GM19372 (cell line): ENCODE data around the gene TBX3.

Source experiments
- ATAC-seq: cut with Tn5 transposase; IDR thresholded peaks from one replicate; pipeline ENCODE4 v1.9.1; 2021; ENCODE audit warnings: mild to moderate bottlenecking, low read depth, moderate library complexity; ENCODE audit not compliant: unreplicated experiment

Gene TBX3

GRCh38 chr12:114697243-114697716, 13.3 kb upstream of the TBX3 start:
- ATAC-seq = no peak

DNA sequence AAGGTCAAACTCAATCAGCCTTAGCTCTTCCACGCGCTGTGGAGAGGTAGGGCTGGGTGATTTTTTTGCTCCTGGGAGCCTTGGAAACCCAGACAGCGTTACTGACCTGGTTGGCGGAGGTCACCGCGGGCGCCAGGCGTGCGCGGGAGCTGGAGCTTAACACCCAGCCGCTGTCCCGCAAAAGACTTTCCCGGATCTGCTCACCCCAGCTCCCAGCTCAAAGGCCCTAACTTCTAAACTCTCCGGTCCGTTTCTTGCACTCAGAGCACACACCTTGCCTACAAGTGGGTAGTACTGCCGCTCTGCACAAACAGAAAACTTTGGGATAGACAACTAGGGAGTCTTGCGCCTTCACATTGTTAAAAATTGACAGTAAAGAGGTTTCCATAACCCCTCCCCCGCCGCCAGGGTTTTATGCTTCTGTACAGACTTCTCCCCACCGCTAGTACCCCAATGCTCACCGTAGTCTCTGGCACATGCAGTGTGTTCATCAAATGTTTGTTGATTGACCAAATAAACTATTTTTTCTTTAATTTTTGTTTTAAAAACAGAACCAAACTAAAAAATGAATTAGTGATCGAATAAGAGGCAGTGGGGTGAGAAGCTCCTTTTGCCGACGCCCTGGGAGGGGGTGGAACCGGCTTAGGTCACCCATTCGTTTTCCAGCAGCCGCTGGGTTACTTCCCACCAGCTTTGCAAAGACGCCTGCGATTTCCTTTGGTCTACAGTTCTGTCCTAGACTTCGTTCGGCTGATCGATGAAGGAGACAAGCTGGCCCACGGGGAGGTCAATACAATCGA, 12.7 kb upstream of the TBX3 start:
- no peak for ATAC-seq

GRCh38 chr12:114695305-114695592, 11.3 kb upstream of the TBX3 start:
- no peak for ATAC-seq

- no peak for ATAC-seq
These were observed 10.7 kb upstream of the TBX3 start for GRCh38 chr12:114694436-114695304.

DNA sequence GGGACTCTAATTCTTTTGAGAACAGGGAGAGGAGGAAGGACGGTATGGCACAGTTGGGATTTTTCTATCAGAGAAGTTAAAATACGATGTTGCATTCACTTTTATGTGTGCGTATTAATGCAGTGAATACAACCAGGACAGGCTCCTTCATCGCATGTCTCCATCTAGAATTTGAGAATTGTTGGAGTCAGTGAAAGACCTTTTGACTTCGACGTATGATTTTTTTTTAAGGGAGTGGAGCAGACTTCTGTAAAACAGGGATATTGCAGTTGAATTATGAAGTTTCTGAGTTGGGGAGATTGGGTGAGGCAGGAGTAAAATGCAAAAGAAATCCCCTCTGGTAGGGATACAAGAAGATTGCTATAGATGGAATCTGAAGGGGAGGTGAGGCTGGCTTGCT, 9.6 kb upstream of the TBX3 start:
- ATAC-seq = no peak

DNA sequence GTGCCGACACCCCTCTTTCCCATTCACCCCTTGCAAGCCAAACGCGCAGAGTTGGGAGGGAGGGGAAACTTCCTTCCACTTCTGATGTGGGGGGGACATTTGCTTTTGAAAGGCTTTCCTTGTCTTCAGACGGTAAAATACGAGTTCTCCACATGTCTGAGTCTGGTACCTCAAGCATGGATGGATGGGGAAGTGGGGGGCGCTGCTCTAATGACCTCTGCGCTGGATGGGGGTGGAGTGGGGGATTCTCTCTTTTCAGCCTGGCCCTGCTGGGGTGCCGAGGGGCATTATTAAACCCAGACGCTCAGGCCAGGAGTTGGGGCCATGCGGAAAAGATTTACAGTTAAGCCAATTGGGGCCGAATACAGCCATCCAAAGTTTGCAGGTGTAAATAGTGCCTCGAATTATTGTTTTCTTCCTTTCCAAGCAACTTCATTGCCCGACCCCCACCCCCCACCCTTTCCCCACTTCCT, 9.1 kb upstream of the TBX3 start:
- no peak for ATAC-seq

DNA sequence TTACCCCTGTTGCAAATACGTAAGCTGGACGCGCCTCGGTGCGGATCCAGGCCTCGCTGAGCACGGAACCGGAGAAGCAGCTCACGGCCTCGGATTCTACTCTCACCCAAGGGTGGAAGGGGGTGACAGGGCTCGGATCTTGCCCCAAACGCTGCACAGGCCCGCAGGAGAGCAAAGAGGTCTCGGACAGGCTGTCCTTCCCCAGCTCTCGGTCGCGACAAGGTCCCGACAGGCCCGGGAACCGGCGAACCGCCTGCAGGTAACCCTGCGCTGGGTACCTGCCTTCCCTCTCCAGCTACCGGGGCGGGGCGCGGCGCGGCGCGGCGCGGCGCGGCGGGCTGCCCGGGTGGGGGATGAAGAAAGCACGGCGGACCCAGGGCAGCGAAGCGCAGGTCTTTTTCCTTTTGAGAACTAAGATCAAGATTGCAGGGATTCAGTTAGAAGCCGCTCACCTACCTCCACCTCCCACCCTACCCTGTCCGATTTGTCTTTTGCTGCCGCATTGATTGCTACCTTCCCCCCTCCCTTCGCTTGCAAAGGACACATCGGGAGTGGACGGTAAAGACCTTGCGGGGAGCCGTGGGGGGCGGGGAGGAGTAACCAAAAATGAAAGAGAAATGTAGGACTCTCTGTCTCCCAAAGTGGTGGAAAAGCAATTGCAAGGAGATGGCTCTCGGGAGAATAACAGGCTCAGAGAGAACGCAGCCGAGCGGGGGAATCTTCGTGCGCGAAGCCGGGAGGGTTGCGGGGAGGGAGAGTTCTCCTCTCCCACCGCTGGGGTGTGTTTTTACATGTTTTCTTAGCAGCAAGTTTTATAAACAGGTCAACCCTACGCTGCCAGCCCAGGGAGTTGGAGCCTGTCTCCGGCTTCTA, 8.4 kb upstream of the TBX3 start:
- no peak for ATAC-seq

GRCh38 chr12:114691763-114692185, 7.8 kb upstream of the TBX3 start:
- ATAC-seq = no peak

GRCh38 chr12:114691196-114691595, 7.2 kb upstream of the TBX3 start:
- ATAC-seq = no peak

GRCh38 chr12:114690267-114691135, 6.5 kb upstream of the TBX3 start:
- no peak for ATAC-seq

GRCh38 chr12:114689075-114689994, 5.4 kb upstream of the TBX3 start:
- ATAC-seq = no peak

- no peak for ATAC-seq
These were observed 4.4 kb upstream of the TBX3 start for GRCh38 chr12:114688256-114688845.

- ATAC-seq = no peak
These were observed 3.8 kb upstream of the TBX3 start for GRCh38 chr12:114687802-114688201.

GRCh38 chr12:114686773-114687500, 3.0 kb upstream of the TBX3 start:
- ATAC-seq = no peak

DNA sequence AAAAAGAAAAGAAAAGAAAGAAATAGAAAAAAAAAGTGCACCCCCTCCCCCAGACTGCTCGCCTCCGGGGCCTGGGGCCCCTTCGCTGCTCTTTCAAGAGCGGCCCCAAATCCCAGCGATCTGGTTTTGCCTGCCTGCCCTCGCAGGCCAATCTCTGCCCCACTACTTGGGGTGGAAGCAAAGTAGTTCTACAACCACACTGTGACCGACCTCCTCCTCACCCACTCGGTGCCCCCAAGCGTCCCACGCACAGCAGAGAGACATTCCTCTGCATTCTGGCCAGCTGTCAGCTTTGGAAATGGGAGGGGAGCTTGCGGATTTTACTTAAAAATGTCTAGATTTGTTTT, 2.4 kb upstream of the TBX3 start:
- no peak for ATAC-seq

DNA sequence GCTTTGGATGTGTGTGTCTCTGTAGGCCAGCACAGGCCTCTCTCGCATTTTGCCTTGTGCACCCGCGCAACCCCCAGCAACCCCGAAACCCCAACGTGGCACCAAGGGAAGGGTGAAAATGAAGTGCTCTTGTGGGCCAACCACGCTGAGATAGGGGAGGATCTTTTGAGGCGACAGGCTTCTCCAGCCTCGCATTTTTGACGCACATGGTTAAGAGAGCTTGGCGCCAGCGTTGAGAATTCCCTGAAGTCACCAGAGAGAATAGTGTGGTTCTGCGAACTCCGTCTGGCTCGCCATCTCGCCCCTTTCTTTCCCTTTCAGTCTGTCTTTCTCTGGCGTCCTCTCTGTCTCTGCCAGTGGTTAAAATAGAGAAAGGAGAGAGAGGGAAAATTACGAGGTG, 1.9 kb upstream of the TBX3 start:
- ATAC-seq = no peak

DNA sequence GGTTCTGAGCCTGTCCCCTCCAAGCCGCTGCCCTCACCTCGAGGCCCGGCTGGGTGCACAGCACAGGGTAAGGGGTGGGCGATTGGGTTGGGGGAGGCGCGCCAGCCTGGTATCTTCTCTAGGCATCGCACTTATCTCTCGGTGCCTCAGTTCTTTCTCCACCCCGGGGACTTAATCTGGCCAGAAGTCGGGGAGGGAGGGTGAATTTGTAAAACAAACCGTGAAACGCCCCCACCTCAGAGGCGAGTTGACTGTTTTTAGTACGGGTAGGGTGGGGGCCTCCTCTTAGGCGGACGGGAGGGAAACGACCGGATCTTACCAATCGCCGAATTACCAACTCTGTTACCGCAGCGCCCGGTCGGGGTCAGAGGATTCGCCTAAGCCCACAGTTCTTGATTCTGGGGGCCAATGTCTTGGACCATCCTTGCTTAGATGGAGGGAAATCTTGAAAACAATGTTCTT, 1.4 kb upstream of the TBX3 start:
- ATAC-seq = no peak

DNA sequence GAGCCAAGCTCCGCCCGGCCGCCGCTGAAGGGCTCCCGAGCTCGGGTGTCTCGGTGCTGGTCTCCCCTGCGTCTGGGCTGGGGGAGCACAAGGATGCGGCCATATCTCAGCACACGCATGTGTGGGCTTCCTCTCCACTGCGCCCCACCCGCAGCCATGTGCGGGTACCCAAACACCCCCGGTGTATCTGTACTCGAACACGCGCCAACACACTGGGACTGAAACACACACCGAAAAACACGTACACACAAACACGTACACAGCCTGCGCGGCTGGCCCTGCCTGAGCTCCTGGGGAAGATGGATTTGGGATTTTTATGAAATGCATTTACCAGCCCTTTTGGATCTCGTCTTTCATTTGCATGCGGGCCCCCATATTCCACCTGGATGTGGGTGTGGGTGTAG, 897 bp upstream of the TBX3 start:
- no peak for ATAC-seq
